GM12801 (cell line): ENCODE data around the gene DNAJB8.

Experiments used
- CTCF ChIP-seq: IDR thresholded peaks from one replicate; pipeline ENCODE4 v1.5.1; 2011; ENCODE audit warnings: control low read depth; ENCODE audit not compliant: insufficient read length; ENCODE audit errors: extremely low read depth

Gene DNAJB8

DNA sequence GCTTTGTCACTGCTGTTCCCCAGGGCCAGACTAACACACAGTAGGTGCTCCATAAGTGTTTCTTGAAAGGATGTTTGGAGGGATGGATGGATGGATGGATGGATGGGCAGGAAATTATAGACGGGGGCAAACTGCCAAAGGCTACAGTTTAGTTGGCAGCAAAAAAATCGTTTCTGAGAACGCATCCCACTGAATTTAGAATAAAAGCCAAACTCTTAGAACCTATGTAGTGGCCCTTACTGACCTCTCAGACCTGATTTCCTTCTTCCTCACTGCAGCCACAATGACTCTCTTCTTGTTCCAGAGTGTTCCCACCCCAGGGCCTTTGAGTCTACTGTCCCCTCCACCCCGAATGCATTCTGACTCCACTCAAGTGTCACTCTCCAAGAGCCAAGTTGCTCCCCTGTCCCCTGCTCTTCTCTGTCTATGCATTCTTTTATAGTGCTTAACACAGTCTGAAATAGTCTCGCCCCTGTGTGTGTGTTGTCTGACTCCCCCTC lies 31.5 kb upstream of the DNAJB8 start:
- no peak for TF ChIP-seq CTCF

DNA sequence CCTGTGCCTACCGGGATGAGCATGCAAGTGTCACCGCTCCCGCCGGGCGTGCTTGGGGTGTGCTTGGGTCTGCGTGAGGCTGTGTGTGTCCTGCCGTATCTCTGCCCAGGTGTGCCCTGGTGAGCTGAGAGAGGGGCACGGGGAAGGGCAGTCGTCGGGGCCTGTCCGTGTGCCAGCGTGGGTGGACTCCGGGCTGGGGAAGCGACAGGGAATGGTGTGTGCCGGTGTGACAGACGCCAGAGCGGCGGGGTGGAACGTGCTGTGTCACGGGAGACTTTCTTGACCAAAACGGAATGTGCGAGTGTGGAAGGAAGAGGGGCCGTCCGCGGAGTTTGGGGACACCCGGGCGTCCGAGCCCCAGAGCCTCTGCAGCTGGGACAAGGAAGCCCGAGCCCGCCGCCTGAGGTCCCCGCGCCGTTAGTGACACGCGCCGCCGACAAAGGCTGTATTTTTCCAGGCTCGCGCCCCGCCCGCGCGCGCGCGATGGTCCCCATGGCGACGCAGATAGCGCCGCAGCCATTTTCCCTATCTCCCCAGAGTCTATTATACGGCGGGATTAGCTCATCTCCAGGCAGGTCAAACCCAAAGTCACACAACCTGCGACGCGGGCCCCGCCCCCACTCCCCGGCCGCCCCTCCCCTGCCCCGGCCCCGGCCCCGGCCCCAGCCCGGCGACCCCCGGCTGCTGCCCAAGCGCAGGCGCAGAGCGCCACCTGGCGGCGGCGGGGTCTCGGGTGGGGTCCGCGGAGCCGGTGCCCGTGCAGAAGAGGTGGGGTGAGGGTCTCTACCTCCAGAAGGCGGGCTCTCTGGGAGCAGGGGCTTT lies 30.8 kb upstream of the DNAJB8 start:
- TF ChIP-seq CTCF, result no peak

DNA sequence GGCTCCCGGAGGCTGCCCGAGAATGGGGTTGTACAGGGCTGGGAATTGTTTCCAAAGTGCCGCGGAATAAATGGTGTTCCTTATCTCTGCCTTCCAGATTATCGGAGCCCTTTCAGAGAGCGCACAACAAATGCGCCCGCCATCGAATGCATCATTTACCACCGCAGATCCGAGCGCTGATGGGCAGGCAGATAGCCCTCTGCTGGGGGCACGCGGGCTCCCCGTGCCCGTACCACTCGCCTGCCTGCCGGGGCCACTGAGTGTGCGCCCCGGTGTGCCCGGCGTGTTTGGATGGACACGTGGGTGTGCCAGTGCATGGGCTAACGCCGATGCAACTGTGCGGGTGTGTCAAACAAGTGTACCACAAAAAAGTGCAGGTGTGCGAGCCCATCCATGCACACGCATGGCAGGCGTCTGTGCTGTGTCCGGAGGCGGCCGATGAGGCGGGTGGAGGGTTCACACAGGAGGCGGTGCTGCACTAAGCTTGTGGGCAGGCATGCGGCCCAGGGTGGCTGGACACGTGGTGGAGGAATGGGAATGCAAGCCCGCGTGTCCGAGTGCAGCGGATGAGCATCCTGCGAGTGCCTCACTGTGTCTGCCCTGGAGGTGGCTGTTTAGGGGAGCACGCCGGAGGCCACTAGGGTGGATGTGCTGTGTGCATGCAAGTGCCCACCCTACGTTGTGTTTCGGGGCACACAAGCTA lies 30.1 kb upstream of the DNAJB8 start:
- no peak for TF ChIP-seq CTCF

GRCh38 chr3:128496019-128496601 lies 29.4 kb upstream of the DNAJB8 start:
- TF ChIP-seq CTCF, result no peak

DNA sequence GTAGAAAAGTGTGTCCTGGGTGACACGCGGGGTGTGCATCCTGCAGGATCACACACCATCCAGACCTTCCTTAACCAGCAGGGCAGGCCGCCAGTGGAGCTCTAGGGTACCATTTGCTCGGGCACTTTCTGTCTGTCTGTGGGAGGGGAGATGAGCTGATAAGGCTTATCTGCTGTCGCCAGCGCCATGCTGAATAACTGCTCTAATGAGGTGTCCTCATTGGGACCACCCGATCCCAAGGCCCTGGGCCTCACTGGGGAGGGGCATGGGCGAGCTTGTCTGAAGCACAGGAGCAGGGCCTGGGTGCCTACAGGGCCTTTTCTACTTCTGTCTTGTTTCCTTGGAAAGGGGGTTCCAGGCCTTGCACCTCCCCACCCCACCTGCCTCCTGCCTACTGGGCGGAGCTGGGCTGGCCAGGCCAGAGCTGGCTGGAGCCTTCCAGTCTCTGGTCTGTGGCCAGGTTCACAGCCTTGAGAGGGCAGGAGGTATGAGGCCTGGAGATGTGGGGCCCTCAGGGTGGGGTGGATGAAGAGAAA lies 28.8 kb upstream of the DNAJB8 start:
- no peak for TF ChIP-seq CTCF

DNA sequence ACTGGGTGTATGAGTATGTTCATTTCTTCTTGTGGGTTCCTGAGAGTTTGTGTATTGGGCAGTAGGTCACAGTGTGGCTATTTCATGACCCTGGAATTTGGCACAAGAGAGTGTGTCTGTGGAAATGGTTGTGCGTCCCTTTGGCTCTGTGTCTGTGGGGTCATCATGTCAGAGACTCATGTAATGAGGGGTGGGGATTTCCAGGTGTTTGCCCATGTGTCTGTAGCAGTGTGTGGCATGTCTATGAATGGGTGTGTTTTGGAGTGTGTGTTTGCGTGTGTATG lies 27.6 kb upstream of the DNAJB8 start:
- TF ChIP-seq CTCF, result no peak
